Measurements from ENCODE around the gene NKX1-1.

DNA sequence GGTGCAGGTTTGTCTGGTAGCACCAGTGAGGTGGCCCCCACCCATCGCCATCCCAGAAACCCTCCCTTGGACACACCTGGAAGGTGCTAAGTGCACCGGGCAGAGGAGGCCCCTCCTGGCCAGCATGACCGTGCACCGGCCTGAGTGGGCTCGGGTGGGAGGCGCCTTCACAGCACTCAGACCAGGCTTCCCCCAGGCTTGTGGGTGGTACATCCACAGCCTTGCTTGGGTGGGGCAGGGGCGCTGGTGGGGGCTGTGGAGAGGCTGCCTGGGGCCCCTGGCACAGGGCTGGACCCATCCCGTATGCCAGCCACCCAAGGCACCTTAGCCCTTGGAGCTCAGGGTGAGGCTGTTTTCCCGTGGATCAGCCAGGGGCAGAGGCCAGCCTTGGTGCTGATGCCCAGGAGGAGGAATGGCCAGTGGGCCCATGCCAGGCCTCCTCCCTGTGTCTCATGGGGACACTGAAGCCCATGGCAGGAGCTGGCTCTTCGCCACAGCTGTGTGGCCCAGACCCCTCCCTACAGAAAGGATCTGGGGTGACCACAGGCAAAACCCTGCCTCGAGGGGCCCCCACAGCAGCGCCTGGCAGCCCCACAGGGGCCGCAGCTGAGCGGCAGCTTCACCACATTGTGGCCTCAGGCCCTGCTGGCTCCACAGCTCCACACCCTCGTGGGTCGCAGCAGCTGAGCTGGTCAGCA is 21.4 kb downstream of the NKX1-1 start:
- TF ChIP-seq, protein P1, sequence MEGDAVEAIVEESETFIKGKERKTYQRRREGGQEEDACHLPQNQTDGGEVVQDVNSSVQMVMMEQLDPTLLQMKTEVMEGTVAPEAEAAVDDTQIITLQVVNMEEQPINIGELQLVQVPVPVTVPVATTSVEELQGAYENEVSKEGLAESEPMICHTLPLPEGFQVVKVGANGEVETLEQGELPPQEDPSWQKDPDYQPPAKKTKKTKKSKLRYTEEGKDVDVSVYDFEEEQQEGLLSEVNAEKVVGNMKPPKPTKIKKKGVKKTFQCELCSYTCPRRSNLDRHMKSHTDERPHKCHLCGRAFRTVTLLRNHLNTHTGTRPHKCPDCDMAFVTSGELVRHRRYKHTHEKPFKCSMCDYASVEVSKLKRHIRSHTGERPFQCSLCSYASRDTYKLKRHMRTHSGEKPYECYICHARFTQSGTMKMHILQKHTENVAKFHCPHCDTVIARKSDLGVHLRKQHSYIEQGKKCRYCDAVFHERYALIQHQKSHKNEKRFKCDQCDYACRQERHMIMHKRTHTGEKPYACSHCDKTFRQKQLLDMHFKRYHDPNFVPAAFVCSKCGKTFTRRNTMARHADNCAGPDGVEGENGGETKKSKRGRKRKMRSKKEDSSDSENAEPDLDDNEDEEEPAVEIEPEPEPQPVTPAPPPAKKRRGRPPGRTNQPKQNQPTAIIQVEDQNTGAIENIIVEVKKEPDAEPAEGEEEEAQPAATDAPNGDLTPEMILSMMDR (IDR thresholded peaks at IDR 0.05), result no peak
- no peak for TF ChIP-seq SP1 (CRISPR knock-in tag; conservative IDR thresholded peaks at IDR 0.05)
- TF ChIP-seq, protein P2, sequence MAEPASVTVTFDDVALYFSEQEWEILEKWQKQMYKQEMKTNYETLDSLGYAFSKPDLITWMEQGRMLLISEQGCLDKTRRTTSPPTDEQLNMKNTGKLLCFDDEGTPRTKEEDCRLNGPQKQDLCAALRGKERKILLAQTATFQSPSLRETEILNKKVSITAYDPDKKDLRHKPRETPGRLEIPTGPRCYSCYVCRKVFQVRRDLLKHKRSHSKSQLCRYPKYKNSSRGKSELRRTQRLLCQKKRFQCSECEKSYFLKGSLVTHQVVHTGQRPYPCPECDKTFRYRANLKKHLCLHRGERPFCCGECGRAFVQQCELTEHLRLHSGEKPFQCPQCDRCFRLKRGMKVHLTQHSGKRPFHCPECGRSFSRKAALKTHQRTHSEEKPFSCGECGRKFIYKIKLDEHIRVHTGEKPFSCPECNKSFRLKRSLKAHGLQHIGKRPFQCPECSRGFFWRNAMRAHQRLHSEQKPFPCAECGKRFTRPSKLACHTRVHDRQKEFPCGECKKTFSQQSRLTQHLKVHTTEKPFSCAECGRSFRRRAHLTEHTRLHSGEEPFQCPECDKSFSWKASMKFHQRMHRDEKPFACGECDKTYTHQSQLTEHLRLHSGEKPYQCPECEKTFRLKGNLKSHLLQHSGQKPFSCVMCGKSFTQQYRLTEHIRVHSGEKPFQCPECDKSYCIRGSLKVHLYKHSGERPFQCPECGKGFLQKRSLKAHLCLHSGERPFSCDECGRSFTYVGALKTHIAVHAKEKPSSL (CRISPR knock-in tag; conservative IDR thresholded peaks at IDR 0.05), result no peak
- TF ChIP-seq, protein P3, sequence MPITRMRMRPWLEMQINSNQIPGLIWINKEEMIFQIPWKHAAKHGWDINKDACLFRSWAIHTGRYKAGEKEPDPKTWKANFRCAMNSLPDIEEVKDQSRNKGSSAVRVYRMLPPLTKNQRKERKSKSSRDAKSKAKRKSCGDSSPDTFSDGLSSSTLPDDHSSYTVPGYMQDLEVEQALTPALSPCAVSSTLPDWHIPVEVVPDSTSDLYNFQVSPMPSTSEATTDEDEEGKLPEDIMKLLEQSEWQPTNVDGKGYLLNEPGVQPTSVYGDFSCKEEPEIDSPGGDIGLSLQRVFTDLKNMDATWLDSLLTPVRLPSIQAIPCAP (CRISPR knock-in tag; IDR thresholded peaks at IDR 0.05), result no peak
